Hematopoietic multipotent progenitor cell (in vitro differentiated cells): ENCODE results near the gene B4GALNT2. TPM values are rescaled to one million over a fixed set of nuclear protein-coding genes. Genes with fewer than 3 reads are reported as not detected.
"Not testable (repeated sequence)": the region's sequence is repeated elsewhere in the genome, so short reads cannot be mapped to it uniquely, and the experiment has no call there.

ENCODE experiments used
- DNase-seq, 3 donors: peaks; one replicate each; pipeline ENCODE4 v3.0.0-alpha.2; 2011 to 2015; ENCODE audit warnings: low read depth in 2 of 3, low spot score in 2 of 3
- total RNA-seq: library from RNA; depleted of rRNA; stranded (reverse); fragments of >200 nt; gene quantifications from one replicate; pipeline ENCODE4 v1.2.3, GENCODE V29; 2012

B4GALNT2 gene, protein sequence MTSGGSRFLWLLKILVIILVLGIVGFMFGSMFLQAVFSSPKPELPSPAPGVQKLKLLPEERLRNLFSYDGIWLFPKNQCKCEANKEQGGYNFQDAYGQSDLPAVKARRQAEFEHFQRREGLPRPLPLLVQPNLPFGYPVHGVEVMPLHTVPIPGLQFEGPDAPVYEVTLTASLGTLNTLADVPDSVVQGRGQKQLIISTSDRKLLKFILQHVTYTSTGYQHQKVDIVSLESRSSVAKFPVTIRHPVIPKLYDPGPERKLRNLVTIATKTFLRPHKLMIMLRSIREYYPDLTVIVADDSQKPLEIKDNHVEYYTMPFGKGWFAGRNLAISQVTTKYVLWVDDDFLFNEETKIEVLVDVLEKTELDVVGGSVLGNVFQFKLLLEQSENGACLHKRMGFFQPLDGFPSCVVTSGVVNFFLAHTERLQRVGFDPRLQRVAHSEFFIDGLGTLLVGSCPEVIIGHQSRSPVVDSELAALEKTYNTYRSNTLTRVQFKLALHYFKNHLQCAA
- total RNA-seq: not detected

- peak in 2 of 3 donors; percentile 5 to 8 for DNase-seq
These were observed at the start of gene B4GALNT2 for GRCh38 chr17:49132699-49133364. Gene B4GALNT2, plus strand, starts transcription at chr17:49132769. Its CDS starts 24 bp downstream, at chr17:49132793.

GRCh38 chr17:49085046-49085445, 47.5 kb upstream of the B4GALNT2 start:
- not testable (repeated sequence) for DNase-seq

GRCh38 chr17:49085565-49086315, 46.8 kb upstream of the B4GALNT2 start:
- DNase-seq: no peak

- DNase-seq: no peak
These were observed 46.3 kb upstream of the B4GALNT2 start for GRCh38 chr17:49086316-49086605.

DNA sequence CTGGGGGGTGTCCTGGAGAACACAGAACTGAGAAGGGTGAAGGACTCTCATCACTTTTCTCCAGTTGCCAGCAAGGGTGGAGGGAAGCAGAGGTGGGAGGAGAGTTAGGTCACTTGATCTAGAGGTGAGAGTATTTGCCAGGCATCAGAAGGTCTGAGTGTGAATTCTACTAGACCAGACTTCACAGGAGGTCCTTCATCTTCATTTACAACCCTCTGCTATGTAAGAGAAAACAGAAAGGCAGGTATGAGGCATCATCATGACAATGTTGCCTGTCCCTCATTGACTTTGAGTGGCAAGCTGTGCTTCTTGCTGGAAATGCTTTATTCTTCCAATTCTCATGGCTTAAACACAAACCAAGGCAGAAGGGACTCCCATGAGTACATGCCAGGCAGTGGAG, 45.9 kb upstream of the B4GALNT2 start:
- no peak for DNase-seq

DNA sequence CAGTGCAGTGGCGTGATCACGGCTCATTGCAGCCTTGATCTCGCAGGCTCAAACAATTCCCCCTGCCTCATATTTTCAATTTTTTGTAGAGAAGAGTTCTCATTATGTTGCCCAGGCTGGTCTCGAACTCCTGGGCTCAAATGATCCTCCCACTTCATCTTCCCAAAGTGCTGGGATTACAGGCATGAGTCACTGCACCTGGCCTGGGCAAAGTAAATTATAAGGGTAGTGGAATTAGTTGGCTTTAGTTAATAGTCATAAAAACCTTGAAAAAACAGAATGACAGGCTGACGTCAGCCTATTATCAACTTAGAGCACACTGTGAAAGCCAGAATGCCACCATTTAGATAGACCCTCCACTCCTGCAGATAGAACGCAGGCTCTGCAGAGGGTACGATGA, 43.5 kb upstream of the B4GALNT2 start:
- no peak for DNase-seq

GRCh38 chr17:49090878-49091594, 41.5 kb upstream of the B4GALNT2 start:
- no peak for DNase-seq

DNA sequence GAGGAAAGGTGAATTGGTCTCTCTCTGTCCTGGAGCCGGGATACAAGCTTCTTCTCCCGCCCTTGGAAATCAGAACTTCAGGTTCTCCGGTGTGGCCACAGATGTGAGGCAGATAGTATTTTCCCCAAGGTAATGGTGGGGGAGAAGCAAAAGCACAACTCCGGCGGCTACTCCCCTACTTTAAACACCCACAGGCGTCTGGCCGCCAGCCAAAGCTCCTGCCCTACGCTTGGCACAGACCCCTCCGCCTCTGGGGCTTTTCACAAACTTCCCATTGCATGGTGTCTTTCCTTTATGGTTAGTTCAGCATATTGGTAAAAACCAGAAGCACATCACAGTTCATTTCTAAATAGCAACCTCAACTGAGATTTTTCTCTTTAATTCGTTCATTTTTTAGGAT, 39.4 kb upstream of the B4GALNT2 start:
- no peak for DNase-seq

- DNase-seq: peak in 2 of 3 donors; percentile 18 to 47
These were observed 32.0 kb upstream of the B4GALNT2 start for GRCh38 chr17:49100601-49101000.

- DNase-seq: peak in 1 of 3 donors; percentile 3
These were observed 31.5 kb upstream of the B4GALNT2 start for GRCh38 chr17:49101054-49101534.

DNA sequence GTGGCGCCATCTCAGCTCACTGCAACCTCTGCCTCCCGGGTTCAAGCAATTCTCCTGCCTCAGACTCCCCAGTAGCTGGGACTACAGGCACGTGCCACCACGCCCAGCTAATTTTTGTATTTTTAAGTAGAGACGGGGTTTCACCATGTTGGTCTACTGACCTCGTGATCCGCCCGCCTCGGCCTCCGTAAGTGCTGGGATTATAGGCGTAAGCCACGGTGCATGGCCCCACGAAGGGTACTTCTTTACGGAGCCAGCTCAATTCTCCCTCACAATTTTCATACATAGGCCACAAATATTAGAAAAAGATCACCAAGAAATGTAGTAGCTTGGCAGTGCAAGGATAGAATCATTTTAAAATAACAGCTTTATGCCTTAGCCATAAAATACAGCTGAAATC, 29.2 kb upstream of the B4GALNT2 start:
- not testable (repeated sequence) for DNase-seq

- no peak for DNase-seq
These were observed 28.0 kb upstream of the B4GALNT2 start for GRCh38 chr17:49104511-49105074.

DNA sequence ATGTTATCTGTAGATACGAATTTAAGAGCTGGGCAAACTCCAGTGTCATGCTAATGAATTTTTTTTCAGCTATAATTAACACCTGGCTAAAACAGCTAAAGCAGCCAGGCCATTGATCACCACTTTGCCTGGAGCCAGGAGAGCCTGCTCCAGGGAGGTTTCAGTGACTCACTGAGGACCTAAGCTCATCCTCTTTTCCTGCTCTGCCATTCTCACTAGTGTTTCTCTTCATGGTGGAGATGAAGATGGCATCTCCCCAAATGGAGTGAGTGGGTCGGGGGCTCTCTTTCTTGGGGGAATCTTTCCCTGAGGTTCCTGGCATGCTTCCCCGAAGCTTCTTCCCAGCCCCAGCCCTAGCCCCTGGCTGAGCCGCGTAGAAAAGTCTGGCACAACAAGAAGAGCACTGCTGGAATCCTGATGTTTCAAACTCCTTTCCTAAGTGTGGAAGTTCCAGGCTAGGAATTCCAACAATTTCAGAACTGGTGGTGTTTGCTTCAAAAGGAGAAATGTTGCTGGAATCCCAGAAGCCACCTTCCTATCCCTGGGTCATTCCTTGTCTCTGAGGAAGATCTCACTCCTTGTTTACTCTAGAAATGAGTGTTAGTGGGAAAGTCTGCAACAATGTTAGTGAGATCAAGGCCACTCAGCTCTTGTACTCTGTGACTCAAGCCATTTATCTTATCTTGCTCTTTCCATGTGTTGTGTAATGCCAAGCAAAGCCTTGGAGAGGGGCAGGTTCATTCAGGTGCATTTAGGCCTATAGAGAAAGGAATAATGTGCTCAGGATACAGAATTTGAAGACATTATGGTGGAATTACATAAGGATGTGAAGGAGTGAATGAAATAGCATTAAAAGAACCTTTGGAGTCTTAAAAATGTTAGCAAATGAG, 26.0 kb upstream of the B4GALNT2 start:
- no peak for DNase-seq

GRCh38 chr17:49107211-49107557, 25.4 kb upstream of the B4GALNT2 start:
- DNase-seq: no peak

DNA sequence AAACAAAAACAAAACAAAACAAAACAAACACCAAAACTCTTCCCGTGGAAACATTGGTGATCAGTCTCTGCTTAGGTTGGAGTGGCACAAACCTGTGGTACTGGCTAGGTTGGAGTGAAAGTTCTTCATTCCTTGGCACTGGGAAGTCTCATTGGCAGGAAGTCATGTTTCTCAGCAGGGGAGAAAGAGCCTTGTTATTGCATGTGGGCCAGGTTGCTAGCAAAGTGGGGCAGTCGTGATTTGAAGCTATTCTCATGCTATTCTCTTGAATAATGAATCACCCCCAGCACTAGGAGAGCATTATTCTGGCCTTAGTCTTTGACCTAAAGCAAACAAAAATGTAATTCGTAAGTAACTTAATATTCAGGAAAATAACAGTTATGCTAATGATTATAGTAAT, 24.3 kb upstream of the B4GALNT2 start:
- no peak for DNase-seq

- DNase-seq: no peak
These were observed 22.1 kb upstream of the B4GALNT2 start for GRCh38 chr17:49110509-49110908.

DNA sequence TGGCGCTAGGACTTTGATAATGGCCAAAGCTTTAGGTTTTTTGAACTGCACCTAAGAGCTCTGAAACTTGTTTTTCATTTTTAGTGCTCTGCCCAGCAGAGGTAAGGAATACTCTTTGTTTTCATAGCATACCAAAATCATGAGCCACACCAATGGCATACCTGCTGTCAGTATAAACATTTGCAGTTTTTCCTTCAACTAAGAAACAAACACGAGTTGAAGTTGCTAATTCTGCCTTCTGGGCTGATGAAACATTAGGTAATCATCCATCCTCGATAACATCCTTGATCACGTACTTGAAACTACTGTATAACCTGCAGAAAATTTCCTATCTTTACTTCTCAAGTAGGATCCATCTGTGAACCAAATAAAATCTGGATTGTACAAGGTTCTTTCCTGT, 20.6 kb upstream of the B4GALNT2 start:
- no peak for DNase-seq

DNA sequence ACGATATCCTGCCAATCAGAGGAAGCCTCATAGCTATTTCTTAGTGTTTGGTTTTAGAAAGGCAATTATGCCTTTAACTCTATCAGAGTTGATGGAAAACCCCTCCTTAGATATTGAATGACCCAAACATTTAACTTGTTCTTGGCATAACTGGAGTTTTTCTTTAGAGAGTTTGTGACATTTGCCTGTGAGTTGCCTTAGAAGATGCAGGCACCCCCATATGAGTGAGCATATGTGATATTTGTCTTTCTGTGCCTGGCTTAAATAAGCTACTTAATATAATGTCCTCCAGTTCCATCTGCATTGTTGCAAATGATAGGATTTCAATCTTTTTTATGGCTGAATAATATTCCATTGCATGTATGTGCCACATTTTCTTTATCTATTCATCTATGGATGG, 19.6 kb upstream of the B4GALNT2 start:
- no peak for DNase-seq

DNA sequence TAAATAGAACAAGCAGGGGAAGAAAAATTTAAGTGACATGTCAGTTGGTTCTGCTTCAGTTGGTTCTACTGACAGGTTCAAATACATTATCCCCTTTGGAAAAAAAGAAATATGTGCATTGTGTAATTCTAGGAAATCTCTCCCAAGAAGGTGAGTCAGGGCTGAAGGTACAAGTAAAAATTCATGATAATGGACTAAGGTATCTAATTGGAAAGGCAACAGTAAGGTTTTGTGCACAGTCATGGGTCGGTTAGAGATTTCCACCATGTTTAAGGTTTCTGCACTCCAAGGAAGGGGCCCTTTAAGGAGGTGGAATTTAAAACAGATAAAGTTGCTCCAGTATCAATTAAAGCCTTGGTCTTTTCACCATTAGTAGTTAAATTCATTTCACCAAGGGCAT, 17.9 kb upstream of the B4GALNT2 start:
- no peak for DNase-seq
